Kidney glomerular epithelial cell (primary cell): Measurements from ENCODE around the gene TGM1.

Experiments used
- DNase-seq: peaks from one replicate; lab custom pipeline; 2025; lab: John Stamatoyannopoulos, UW

Gene TGM1

GRCh38 chr14:24292118-24292807 is 29.3 kb upstream of the TGM1 start:
- no peak for DNase-seq

- DNase-seq, result no peak
These were observed 28.6 kb upstream of the TGM1 start for GRCh38 chr14:24291446-24292117.

- no peak for DNase-seq
These were observed 27.8 kb upstream of the TGM1 start for GRCh38 chr14:24290746-24291145.

- no peak for DNase-seq
These were observed 26.8 kb upstream of the TGM1 start for GRCh38 chr14:24289649-24290280.

- no peak for DNase-seq
These were observed 24.0 kb upstream of the TGM1 start for GRCh38 chr14:24286996-24287395.

GRCh38 chr14:24285351-24285750 is 22.4 kb upstream of the TGM1 start:
- DNase-seq, result no peak

- no peak for DNase-seq
These were observed 21.6 kb upstream of the TGM1 start for GRCh38 chr14:24284501-24285035.

- no peak for DNase-seq
These were observed 21.0 kb upstream of the TGM1 start for GRCh38 chr14:24283796-24284460.

- no peak for DNase-seq
These were observed 19.8 kb upstream of the TGM1 start for GRCh38 chr14:24282736-24283135.

GRCh38 chr14:24281636-24282035 is 18.7 kb upstream of the TGM1 start:
- no peak for DNase-seq

GRCh38 chr14:24280797-24281460 is 18.0 kb upstream of the TGM1 start:
- DNase-seq, result no peak

GRCh38 chr14:24279301-24280186 is 16.6 kb upstream of the TGM1 start:
- DNase-seq, result no peak

- DNase-seq, result no peak
These were observed 15.4 kb upstream of the TGM1 start for GRCh38 chr14:24278424-24278823.

- no peak for DNase-seq
These were observed 14.8 kb upstream of the TGM1 start for GRCh38 chr14:24277606-24278321.

GRCh38 chr14:24277071-24277470 is 14.1 kb upstream of the TGM1 start:
- DNase-seq, result no peak

GRCh38 chr14:24274101-24274543 is 11.1 kb upstream of the TGM1 start:
- no peak for DNase-seq

- peak; percentile 2 for DNase-seq
These were observed 10.5 kb upstream of the TGM1 start for GRCh38 chr14:24273422-24273998.

- DNase-seq, result no peak
These were observed 9.5 kb upstream of the TGM1 start for GRCh38 chr14:24272467-24272866.

- DNase-seq, result no peak
These were observed 8.9 kb upstream of the TGM1 start for GRCh38 chr14:24271834-24272263.
